Mammary epithelial cell (primary cell): Measurements from ENCODE around the gene ARHGAP15.

Experiments
- EZH2 ChIP-seq: IDR thresholded peaks from 2 replicates; pipeline ENCODE4 v1.6.1; 2012; ENCODE audit warnings: low read length, inconsistent platforms, borderline replicate concordance
- TF ChIP-seq, protein P1 (sequence below), 2 donors: IDR thresholded peaks in 1 of 2; conservative IDR thresholded peaks in 1 of 2; 2 replicates each; pipeline ENCODE4 v1.5.1; 2011 to 2012; ENCODE audit warnings: inconsistent platforms in 2 of 2, low read length in 2 of 2, mild to moderate bottlenecking in 2 of 2, control low read depth in 1 of 2, low read depth in 1 of 2; ENCODE audit not compliant: insufficient read depth in 1 of 2; ENCODE audit errors: extremely low read depth in 1 of 2

DNA sequence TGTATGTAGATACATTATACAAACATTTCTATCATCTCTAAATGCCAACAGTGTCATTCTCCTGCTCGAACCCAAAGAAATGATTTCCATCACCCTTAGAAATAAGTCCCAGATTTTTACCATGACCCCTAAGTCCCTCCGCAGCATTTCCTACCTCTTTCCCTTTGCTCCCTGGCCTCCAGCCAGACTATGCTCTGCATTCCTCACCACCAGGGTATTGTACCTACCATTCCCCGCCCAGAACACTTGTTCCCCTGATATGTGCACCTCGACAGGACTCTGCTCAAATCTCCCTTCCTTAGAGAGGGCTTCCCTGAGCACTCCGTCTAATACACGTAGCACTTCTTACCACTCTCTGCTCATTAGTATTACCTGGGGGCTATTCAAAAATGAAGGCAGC, 630.2 kb downstream of the ARHGAP15 start:
- TF ChIP-seq, protein P1, sequence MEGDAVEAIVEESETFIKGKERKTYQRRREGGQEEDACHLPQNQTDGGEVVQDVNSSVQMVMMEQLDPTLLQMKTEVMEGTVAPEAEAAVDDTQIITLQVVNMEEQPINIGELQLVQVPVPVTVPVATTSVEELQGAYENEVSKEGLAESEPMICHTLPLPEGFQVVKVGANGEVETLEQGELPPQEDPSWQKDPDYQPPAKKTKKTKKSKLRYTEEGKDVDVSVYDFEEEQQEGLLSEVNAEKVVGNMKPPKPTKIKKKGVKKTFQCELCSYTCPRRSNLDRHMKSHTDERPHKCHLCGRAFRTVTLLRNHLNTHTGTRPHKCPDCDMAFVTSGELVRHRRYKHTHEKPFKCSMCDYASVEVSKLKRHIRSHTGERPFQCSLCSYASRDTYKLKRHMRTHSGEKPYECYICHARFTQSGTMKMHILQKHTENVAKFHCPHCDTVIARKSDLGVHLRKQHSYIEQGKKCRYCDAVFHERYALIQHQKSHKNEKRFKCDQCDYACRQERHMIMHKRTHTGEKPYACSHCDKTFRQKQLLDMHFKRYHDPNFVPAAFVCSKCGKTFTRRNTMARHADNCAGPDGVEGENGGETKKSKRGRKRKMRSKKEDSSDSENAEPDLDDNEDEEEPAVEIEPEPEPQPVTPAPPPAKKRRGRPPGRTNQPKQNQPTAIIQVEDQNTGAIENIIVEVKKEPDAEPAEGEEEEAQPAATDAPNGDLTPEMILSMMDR (conservative IDR thresholded peaks at IDR 0.05 in 1 of 2, IDR thresholded peaks at IDR 0.05 in 1 of 2; ENCODE audit: extremely low read depth in 1 of 2, insufficient read depth in 1 of 2, low read depth in 1 of 2, low read length in 2 of 2) = no peak
- TF ChIP-seq EZH2 = no peak
